ENCODE data around the gene NSG2. TPM values are rescaled to one million over a fixed set of nuclear protein-coding genes. Genes with fewer than 3 reads are reported as not detected.

The NSG2 gene
- total and polyA plus RNA-seq, 8 donors: 0.75 to 4.8 (median 1.5) TPM; not detected in 3

DNA sequence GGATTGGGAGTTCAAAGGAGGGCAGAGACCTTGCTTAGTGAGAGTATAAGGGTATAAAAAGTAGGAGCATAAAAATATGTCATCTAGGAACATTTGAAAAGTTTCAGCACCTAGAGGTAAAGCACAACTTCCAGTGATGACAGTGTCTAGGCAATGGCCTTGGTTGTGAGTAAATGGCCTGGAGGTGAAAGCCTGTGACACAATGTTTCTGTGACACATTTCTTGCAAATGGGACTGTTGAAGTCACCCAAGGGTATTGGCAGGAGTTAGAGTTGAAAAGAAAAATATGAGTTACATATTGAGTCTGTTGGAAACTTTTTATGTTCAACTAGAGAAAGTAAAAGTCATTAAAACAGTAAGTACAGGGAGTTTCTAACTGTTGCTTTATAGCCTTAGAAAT, 41.7 kb upstream of the NSG2 start:
- H3K27me3 ChIP-seq: peaks cover 0 to 4% (median 0%) of the 10 kb centered on the region in 3 donors
- no peak for DNase-seq
- no peak for TF ChIP-seq POLR2A (IDR thresholded peaks at IDR 0.05)
- no peak for TF ChIP-seq EP300 (IDR thresholded peaks at IDR 0.05)
- TF ChIP-seq POLR2AphosphoS5 (IDR thresholded peaks at IDR 0.05): no peak
- TF ChIP-seq, protein P1, sequence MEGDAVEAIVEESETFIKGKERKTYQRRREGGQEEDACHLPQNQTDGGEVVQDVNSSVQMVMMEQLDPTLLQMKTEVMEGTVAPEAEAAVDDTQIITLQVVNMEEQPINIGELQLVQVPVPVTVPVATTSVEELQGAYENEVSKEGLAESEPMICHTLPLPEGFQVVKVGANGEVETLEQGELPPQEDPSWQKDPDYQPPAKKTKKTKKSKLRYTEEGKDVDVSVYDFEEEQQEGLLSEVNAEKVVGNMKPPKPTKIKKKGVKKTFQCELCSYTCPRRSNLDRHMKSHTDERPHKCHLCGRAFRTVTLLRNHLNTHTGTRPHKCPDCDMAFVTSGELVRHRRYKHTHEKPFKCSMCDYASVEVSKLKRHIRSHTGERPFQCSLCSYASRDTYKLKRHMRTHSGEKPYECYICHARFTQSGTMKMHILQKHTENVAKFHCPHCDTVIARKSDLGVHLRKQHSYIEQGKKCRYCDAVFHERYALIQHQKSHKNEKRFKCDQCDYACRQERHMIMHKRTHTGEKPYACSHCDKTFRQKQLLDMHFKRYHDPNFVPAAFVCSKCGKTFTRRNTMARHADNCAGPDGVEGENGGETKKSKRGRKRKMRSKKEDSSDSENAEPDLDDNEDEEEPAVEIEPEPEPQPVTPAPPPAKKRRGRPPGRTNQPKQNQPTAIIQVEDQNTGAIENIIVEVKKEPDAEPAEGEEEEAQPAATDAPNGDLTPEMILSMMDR (IDR thresholded peaks at IDR 0.05): no peak
- no peak overlapping the region for H3K4me3 ChIP-seq
- no peaks in the 10 kb centered on the region for H3K4me1 ChIP-seq
- H3K9me3 ChIP-seq: no peaks in the 10 kb centered on the region
- no peaks in the 10 kb centered on the region for H3K36me3 ChIP-seq
- H3K27ac ChIP-seq: no peak overlapping the region
- intact Hi-C loops (cut with DNase I; ENCODE audit: low total_unique reads): no loop called here

DNA sequence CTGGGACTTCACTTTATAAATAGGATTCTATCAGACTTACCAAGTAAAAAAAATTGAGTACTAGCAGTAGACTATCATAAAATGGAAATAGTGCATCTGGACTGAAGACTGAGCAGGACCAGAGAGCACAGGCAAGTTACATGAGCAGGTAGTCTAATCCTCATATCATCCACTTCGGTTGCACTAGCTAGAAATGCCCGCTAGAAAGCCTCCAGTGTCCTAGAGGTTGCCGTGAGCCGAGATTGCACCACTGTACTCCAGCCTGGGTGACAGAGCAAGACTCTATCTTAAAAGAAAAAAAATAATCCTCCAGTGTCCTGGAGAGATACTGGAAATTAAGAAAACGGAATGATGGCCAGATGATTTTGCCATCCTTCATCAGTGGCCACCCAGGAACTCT, 36.6 kb upstream of the NSG2 start:
- H3K27ac ChIP-seq: no peak overlapping the region
- intact Hi-C loops (cut with DNase I; ENCODE audit: low total_unique reads): no loop called here

DNA sequence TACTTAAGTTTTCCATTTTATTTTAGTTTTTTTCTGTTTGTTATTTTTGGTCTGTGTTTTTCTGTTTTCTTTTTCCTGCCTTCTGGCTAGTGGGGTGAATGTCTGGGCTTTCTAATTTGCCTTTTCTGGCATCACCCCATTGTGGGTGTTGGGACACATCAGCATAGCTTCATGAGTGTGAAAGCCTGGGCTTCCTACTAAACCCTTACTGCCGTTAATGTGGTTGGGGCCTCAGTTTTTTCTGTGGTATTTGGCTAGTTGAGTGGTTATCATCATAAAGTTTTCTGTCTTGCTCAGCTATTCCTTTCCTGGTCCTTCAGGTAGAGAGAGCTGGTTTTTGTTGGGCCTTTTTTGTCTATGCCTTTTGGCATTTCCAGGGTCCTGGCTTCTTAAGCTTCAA, 35.1 kb upstream of the NSG2 start:
- Histone ChIP-seq H3K4me3 (no peak overlapping the region), H3K27me3 (peaks cover 0 to 4% (median 0%) of the 10 kb centered on the region in 3 donors), H3K27ac (no peak overlapping the region), H3K4me1 (no peaks in the 10 kb centered on the region), H3K9me3 (no peaks in the 10 kb centered on the region), H3K36me3 (no peaks in the 10 kb centered on the region)
- WGBS, 5 donors: 38 to 75% (median 63%) methylated on average over 1 of the region's 1 CpG
- intact Hi-C loops (cut with DNase I; ENCODE audit: low total_unique reads): no loop called here
- no peak for DNase-seq
- TF ChIP-seq, protein P1 (IDR thresholded peaks at IDR 0.05): no peak
- TF ChIP-seq POLR2AphosphoS5 (IDR thresholded peaks at IDR 0.05) (no peak), EP300 (IDR thresholded peaks at IDR 0.05) (no peak), POLR2A (IDR thresholded peaks at IDR 0.05) (no peak)

More for the DNA sequence above, 36.6 kb upstream of the NSG2 start:
- no peak for TF ChIP-seq POLR2A (IDR thresholded peaks at IDR 0.05)
- TF ChIP-seq POLR2AphosphoS5 (IDR thresholded peaks at IDR 0.05): no peak
- no peak for TF ChIP-seq EP300 (IDR thresholded peaks at IDR 0.05)
- TF ChIP-seq, protein P1 (IDR thresholded peaks at IDR 0.05): no peak
- Histone ChIP-seq H3K4me3 (no peak overlapping the region), H3K36me3 (no peaks in the 10 kb centered on the region), H3K9me3 (no peaks in the 10 kb centered on the region), H3K4me1 (no peaks in the 10 kb centered on the region), H3K27me3 (peaks cover 0 to 4% (median 0%) of the 10 kb centered on the region in 3 donors)
- WGBS, 5 donors: 85 to 91% (median 91%) methylated on average over 5 of the region's 5 CpGs
- no peak for DNase-seq

DNA sequence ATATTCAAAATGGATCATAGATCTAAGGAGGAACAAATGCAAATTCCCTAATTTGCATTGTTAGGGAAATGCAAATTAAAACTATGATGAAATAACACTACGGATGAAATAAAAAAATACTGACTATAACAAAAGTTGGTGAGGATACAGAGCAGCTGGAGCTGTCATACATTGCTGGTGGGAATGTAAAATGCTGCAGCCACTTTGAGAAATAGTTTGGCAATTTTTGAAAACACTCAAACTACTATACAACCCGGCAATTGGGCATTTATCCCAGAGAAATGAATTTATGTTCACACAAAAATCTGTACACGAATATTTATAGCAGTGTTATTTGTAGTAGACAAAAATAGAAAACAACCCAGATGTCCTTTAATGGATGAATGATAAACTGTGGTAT, 34.1 kb upstream of the NSG2 start:
- H3K27me3 ChIP-seq: peaks cover 0 to 4% (median 0%) of the 10 kb centered on the region in 3 donors
- WGBS, 5 donors: 60 to 72% (median 65%) methylated on average over 3 of the region's 3 CpGs
- no peak overlapping the region for H3K4me3 ChIP-seq
- intact Hi-C loops (cut with DNase I; ENCODE audit: low total_unique reads): no loop called here
- H3K36me3 ChIP-seq: no peaks in the 10 kb centered on the region
- TF ChIP-seq EP300 (IDR thresholded peaks at IDR 0.05) (no peak), POLR2AphosphoS5 (IDR thresholded peaks at IDR 0.05) (no peak), POLR2A (IDR thresholded peaks at IDR 0.05) (no peak)
- TF ChIP-seq, protein P1 (IDR thresholded peaks at IDR 0.05): no peak
- no peak for DNase-seq
- no peaks in the 10 kb centered on the region for H3K9me3 ChIP-seq
- H3K27ac ChIP-seq: no peak overlapping the region
- no peaks in the 10 kb centered on the region for H3K4me1 ChIP-seq

All from stomach (tissue), 9 donors.